GM21528 (cell line): ENCODE data around the gene USP14.
"Not testable (repeated sequence)": the region's sequence is repeated elsewhere in the genome, so short reads cannot be mapped to it uniquely, and the experiment has no call there.

Experiments
- ATAC-seq: cut with Tn5 transposase; IDR thresholded peaks from one replicate; pipeline ENCODE4 v1.9.1; 2021; ENCODE audit warnings: mild to moderate bottlenecking, moderate library complexity; ENCODE audit not compliant: unreplicated experiment, low FRiP score

The USP14 gene

DNA sequence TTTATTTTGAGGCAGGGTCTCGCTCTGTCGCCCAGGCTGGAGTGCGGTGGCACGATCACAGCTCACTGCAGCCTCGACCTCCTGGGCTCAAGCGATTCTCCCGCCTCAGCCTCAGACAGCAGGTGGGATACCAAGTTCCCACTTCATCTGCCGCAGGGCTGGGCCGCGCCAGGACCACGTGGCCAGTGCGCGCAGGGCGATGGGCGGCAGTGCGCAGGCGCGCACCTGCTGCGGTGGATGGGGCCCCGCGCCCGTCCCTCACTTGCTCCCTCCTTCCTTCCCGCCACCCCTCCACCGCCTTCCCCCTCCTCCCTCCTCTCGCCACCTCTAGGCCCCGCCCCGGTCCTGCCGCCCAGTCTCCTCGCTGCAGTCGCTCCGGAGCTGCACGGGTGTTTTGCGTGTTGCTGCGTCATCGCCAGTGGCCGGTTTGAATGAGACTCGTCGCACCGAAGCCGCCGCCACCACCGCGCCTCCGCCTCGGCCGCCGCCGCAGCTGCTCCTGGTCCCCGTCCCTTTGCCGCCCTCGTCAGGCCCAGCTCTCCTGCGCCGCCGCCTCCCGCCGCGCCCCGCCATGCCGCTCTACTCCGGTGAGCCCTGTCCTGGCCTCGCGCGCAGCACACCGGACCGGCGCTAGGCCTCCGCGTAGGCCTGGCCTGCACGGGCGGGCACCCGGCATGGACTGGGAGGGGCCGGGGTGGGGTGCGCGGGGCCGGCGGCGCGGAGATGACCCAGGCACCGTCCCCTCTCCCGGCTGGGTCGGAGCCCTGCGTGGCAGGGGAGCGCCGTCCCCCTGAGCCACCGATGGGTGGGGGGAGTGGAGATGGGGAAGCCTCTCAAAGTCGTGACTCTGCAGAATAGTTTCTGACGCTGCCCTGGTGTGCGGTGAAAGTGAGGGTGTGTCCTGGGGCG lies at the start of gene USP14:
Gene USP14 (plus strand): TSS at position 430 of the 909 bp plus-strand sequence. CDS start 142 bp downstream, at position 572.
- peak; percentile 92 for ATAC-seq

DNA sequence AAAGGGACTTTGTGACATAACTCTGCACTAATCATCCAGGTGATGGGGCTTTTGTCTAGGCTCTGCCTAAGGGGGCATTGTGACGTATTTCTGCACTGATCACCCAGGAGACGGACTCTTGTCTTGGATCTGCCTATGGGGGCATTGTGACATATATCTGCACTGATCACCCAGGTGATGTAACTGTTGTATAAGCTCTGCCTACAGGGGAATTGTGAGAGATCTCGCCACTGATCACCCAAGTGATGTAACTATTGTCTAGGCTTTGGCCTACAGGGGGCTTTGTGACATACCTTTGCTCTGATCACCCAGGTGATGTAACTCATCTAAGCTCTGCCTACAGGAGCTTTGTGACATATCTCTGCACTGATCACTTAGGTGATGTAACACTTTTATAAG lies 49.7 kb upstream of the USP14 start:
- ATAC-seq, result peak; percentile 18

DNA sequence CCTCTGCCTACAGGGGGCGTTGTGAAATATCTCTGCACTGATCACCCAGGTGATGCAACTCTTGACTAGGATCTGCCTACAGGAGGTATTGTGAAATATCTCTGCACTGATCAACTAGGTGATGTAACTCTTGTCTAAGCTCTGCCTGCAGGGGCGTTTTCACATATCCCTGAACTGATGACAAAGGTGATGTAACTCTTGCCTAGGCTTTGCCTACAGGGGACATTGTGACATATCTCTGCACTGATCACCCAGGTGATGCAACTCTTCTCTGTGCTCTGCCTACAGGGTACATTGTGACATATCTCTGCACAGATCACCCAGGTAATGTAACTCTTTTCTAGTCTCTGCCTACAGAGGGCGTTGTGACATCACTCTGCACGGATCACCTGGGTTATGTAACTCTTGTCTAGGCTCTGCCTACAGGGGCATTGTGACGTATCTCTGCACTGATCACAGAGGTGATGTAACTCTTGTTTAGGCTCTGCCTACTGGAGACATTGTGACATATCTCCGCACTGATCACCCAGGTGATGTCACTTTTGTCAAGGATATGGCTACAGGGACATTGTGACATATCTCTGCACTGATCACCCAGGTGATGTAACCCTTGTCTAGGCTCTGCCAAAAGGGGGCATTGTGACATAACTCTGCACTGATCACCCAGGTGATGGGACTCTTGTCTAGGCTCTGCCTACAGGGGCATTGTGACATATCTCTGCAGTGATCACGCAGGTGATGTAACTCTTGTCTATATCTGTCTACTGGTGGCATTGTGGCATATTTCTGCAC lies 49.0 kb upstream of the USP14 start:
- peak; percentile 8 for ATAC-seq

DNA sequence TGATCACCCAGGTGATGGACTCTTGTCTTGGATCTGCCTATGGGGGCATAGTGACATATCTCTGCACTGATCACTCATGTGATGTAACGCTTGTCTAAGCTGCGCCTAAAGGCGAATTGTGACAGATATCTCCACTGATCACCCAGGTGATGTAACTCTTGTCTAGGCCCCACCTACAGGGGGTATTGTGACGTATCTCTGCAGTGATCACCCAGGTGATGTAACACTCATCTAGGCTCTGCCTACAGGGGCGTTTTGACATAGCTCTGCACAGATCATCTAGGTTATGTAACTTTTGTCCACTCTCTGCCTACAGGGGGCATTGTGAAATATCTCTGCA lies 48.5 kb upstream of the USP14 start:
- not testable (repeated sequence) for ATAC-seq

DNA sequence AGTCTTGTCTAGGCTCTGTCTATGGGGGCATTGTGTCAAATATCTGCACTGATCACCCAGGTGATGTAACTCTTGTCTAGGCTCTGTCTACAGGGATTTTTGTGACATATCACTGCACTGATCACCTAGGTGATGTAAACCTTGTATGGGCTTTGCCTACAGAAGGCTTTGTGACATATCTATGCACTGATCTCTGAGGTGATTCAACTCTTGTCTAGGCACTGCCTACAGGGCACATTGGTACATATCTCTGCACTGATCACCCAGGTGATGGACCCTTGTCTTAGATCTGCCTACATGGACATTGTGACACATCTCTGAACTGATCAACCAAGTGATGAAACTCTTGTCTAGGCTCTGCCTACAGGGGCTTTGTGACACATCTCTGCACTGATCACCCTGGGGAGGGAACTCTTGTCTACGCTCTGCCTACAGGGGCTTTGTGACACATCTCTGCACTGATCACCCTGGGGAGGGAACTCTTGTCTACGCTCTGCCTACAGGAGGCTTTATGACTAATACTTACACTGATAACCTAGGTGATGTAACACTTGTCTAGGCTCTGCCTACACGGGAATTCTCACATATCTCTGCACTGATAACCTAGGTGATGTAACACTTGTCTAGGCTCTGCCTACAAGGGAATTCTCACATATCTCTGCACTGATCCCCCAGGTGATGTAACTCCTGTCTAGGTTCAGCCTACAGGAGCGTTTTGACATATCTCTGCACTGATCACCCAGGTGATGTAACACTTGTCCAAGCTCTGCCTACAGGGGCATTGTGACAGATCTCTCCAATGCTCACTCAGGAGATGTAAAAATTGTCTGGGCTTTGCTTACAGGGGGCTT lies 47.8 kb upstream of the USP14 start:
- not testable (repeated sequence) for ATAC-seq

DNA sequence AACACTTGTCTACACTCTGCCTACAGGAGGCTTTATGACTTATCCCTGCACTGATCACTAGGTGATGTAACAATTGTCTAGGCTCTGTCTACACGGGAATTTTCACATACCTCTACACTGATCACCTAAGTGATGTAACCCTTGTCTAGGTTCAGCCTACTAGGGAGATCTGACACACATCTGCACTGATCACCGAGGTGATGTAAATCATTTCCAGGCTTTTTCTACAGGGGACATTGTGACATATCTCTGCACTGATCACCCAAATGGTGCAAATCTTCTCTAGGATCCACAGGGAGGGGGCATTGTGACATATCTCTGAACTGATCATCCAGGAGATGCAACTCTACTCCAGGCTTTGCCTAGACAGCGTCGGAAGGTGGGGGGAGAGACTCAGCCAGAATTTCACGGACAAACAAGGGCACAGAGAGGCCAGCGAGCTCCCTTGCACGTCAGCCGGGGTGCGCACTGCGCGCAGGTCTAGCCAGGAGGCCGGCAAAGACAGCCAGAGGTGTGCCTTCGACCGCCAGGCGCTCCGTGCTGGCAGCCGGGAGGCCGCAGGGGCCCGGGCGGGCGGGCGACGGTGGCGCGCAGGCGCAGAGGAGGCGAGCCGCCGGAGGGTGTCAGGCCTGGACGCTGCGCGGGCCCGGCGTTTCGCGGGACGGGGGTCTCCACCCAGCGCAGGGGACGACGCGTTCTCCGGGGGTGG lies 46.9 kb upstream of the USP14 start:
- ATAC-seq, result no peak

DNA sequence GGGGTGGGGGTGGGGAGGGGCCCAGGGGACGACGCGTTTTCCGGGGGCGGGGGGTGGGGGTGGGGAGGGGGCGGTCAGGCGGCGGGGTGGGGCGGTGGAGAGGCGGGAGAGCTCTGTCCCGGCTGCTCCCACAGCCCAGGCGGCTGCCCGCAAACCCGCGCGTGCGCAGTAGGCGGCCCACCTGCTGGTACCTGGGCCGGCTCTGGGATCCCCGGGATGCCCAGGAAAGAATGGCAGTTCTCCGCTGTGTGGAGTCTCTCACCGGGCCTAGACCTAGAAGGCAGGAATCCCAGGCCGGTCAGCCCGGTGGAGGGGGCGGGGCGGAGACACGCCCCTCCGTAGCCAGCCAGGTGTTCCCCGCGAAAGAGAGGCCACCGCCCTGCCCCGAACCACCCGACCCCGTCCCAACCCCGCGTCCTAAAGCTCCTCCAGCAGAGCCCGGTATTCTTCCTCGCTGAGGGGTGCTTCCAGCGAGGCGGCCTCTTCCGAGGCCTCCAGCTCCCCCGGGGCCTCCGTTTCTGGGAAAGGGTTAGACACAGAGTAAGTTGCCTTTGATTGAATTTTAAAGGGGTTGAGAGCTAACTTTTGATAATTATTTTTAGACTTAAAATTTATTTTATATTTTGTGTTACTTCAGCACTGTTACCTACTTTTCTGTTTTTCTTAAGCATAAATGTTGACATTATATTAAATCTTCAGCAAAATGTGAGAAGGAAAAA lies 46.2 kb upstream of the USP14 start:
- not testable (repeated sequence) for ATAC-seq

DNA sequence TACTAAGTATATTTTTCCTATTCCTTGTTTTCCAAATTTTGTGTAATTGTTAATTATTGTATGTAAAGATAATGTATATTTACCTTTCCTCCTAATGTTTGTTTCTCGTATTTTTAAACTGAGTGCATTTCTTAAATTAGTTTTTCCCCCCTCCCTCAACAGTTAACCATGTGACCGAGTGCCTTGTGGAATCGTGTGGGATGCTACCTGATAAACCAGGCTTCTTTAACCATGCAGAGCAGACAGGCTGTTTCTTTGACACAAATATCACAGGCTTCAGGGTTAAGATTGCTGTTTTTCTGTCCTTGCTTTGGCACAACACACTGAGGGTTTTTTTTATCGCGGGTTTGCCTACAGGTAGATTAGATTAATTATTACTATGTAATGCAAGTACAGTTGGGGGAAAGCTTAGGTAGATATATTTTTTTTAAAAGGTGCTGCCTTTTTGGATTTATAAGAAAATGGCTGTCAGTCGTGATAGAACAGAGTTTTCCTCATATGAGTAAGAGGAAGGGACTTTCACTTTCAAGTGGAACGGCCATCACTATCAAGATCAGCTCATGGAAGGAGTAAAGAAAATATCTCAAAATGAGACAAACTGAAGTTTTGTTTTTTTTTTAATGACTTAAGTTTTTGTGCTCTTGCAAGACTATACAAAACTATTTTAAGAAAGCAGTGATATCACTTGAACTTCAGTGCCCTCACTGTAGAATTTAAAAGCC lies 37.7 kb upstream of the USP14 start:
- ATAC-seq, result not testable (repeated sequence)

DNA sequence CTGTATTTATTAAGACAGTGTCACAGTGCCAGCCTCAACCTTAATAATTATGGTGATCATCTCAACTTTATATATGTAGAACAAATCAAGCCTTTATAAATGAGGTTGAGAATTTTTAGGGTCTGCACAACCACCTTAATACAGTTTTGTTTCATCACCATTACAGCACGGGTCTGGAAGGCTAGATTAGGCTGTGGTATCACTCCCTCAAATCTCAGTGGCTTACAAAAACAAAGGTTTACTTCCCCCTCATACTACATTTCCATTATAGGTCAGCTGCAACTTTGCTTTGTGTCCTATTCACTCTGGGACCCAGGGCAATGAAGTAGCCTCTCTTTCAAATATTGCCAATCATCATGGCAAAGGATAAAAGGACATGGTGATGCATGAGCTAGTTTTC lies 23.3 kb upstream of the USP14 start:
- no peak for ATAC-seq

DNA sequence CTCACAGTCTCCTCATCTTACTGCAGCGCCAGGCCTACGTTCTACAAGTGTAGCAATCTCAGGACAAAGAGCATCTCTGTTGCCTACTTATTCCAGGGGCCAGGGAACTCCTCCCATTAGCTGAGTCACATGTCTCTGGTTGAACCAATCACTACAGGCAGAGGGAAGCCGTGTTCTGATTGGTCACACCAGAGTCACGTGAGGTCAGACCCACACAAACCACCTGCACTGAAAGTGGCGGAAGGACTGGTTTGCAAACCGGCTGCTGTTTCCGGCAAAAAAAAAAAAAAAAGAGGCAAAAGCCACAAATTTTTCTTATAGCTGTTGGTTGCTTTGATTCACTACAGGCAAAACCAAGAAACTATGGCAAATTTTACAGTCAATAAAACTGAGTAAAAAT lies 21.9 kb upstream of the USP14 start:
- ATAC-seq, result no peak

DNA sequence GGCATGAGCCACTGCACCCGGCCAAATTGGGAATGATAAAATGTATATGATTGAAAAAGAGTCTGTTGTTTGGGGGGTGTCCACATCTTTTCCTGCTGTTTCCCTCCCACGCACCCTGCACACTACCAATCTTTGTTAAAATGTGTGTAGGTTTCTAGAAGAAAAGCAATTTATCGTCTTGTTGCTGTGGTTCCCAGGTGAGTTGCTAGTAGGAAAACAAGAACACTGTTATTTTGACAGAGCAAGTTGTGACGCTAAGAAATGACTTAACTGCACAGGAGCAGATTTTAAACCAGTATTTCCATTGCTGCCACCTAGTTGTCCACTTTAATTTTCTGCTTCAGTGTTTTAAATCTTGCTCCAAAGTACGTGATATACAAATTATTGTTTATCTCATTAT lies 21.0 kb upstream of the USP14 start:
- ATAC-seq, result no peak

DNA sequence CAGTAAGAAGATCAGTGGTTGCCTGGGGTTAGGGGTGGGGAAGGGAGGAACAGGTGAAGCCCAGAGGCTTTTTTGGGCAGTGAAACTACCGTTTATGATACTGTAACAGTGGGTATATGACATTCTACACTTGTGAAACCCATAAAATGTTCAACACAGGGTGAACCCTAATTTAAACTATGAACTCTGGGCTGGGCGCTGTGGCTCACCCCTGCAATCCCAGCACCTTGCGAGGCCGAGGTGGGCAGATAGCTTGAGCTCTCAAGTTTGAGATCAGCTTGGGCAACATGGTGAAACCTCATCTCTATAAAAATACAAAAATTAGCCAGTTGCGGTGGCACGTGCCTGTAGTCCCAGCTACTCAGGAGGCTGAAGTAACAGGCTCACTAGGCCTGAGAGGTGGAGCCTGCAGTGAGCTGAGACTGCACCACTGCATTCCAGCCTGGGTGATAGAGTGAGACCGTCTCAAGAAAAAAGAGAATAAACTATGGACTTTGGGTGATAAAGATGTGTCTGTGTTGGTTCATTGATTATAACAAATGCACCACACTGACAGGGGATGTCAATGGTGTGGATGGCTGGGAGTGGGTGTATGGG lies 17.6 kb upstream of the USP14 start:
- ATAC-seq, result no peak

DNA sequence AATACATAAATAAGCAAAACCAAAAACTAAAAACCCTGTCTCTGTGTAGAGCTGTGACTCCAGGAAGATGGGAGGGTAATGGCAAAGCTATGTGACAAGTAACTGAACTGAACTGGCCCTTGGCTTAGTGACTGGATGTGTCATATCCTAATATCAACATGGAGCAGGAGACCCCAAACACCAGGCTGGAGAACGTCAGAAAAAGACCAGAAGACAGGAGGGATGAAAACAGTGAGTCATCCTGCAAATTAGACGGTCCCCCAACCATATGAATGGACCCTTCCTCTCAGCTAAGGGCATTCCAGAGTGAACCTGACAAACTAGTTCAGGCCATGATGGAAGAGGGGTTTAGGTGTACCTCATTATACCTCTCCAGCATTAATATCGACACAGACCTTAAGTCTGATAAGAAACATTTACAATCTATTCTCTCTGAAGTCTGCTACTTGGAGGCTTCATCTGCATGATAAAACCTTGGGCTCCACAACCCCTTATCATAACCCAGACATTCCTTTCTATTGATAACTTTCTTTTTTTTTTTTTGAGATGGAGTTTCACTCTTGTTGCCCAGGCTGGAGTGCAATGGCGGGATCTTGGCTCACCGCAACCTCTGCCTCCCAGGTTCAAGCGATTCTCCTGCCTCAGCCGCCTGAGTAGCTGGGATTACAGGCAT lies 15.6 kb upstream of the USP14 start:
- not testable (repeated sequence) for ATAC-seq

DNA sequence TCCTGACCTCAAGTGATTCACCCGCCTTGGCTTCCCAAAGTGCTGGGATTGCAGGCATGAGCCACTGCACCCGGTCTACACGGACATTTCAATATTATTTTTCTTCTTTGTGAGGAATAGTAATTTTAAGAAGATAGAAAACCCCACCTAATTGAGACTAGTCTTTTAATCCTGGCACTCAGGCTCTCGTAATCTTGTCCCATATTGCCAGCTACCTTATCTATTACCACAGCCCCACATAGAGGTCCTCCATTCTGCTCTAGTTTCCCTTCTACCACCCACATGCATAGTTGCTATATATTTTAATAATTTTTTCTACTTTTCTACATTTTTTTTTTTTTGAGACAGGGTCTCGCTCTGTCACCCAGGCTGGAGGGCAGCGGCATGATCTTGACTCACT lies 9.5 kb upstream of the USP14 start:
- ATAC-seq, result no peak

DNA sequence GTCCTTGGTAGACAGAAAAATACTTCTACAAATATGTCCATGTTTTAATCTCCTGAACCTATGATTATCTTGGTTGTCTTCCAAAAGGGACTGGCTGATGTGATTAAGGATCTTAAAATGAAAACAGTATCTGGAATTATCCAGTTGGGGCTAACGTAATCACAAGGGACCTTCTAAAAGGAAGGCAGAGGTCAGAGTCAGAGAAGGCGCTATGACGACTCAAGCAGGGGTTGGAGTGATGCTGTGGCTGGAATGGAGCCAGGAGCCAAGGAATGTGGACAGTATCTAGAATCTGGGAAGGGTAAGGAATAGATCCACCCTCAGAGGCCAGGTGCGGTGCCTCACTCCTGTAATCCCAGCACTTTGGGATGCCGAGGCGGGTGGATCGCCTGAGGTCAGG lies 4.2 kb upstream of the USP14 start:
- no peak for ATAC-seq

DNA sequence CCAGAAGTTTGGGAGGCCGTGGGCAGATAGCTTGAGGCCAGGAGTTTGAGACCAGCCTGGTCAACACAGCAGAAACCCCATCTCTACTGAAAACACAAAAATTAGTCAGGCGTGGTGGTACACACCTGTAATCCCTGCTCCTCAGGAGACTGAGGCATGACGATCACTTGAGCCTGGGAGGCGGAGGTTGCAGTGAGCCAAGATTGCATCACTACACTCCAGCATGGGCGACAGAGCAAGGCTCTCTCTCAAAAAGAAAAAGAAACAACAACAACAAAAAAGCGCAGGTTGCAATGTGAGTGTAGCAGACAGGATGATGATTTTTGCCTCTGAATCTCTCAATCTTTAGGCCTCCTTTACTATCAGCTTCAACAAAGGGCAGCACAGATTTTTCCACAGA lies 2.7 kb upstream of the USP14 start:
- ATAC-seq, result no peak

DNA sequence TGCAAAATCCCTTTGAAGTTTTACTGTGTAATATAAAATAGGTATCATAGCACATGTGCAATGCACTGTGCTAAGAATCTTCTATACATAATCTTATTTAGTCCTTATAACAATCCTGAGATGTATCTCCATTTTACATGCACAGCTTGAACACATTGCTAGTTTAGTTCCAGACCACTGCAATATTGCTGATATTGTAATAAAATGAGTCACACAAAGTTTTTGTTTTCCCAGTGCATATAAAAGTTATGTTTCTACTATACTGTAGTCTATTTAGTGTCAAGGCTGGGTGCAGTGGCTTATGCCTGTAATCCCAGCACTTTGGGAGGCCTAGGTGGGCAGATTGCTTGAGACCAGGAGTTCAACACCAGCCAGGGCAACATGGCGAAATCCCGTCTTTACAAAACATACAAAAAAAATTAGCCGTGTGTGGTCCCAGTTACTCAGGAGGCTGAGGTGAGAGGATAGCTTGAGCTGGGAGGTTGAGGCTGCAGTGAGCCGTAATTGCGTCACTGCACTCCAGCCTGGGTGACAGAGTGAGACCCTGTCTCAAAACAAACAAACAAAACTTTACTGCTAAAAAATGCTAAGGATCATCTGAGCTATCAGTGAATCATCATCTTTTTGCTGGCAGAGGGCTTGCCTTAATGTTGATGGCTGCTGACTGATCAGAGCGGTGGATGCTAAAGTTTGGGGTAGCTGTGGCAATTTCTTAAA lies 1.7 kb upstream of the USP14 start:
- no peak for ATAC-seq
